CD4-positive, alpha-beta T cell treated with Interleukin-4 for 1 hour (primary cell): ENCODE measurements around the gene MIER2.
"Not testable (repeated sequence)": the region's sequence is repeated elsewhere in the genome, so short reads cannot be mapped to it uniquely, and the experiment has no call there.

Experiments
- DNase-seq, 2 donors: peaks; one replicate each; pipeline ENCODE4 v3.0.0-alpha.2; 2020 to 2022

Gene MIER2

DNA sequence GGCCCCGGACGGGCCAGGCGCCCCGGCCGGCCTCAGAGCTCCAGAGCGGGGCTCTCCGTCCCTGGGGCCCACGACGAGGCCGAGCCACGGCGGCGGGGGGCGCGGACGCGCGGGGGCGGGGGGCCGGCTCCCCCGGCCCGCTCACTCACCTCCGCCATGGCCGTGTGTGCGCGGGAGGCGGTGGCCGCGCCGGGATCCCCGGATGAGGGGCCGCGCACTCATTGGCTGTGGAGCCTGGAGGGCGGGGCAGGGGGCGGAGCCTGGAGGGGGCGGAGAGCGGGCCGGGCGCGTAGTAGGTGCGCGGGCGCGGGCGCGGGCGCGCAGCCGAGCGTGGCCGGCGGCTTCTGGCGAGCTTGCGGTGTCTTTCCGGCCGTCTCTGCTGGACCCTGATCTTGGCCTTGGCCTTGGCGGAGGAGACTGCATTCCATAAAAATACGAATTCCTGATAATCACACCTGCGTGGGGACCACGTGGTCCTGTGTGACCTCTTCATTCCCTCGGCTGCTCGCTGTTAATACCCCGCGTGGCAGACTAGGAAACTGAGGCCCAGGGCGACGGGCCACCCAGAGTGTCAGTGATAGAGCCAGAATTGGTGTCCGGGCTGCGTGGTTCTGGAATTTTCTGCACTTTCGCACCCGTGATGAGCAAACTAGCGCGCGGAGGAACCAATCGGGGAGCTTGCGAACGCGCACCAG is at the start of gene MIER2:
TSS of gene MIER2 (minus strand) at position 172 of the 695 bp plus-strand sequence. CDS start at position 158, 14 bp downstream.
- DNase-seq = peak; percentile 88 to 95

DNA sequence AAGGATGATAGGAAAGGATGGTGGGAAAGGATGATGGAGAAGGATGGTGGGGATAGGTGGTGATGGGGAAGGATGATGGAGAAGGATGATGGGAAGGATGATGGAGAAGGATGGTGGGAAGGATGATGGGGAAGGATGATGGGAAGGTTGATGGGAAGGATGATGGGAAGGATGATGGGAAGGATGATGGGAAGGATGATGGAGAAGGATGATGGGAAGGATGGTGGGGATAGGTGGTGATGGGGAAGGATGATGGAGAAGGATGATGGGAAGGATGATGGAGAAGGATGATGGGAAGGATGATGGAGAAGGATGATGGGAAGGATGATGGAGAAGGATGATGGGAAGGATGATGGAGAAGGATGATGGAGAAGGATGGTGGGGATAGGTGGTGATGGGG is 49.0 kb upstream of the MIER2 start:
- DNase-seq = not testable (repeated sequence)

DNA sequence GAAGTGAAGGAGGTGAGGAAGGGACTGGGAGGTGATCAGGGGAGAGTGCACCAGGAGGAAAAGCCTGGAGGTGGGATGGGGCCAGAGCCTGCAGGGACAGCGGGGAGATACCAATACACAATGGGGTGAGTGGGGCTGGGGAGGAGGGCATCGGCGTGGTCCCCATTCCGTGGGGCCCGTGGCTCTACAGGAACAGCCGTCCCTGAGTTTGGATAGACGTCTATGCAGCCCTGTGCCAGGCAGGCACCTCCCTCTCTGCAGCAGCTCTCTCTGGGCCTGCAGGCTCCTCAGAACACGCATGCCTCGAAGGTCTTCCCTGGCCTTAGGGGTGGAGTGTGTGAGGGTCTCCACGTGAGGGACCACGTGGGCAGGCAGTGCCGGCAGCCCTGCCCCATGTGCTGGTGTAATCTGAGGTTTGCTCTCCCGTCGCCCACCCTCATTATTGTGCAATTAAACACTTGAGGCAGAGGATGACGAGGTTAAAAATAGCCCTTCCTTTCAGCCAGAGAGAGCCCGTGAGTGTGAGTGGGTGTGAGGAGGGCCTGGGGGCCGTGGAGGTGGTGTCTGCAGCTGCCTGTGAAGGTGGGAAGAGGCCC is 47.9 kb upstream of the MIER2 start:
- no peak for DNase-seq

DNA sequence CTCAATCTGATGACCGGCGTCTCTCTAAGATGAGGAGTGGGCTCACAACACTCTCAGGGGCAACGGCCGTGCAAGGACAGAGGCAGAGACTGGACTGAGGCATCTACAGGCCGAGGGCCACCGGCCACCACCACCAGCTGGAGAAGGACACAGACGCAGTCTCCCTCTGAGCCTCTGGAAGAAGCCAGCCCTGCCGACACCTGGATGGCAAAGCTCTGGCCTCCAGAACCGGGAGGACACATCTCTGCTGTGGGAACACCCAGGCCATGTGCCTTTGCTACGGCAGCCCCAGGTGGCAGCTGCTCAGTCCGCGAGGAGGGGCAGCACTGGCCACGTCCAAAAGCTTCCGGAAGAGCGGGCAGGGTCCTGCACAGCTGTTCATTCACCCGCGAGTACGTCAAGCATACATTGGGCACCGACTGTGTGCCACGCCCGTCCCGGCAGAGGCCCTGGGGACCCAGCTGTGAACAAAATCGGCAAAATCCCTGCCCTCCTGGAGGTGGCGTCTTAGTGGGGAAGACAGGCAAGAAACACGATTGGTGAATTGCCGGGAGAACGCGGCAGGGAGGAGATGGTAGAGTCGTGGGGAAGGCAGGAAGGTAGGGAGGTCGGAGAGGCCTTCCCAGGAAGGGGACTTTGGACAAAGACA is 47.3 kb upstream of the MIER2 start:
- no peak for DNase-seq

- DNase-seq = no peak
These were observed 46.6 kb upstream of the MIER2 start for GRCh38 chr19:391207-391557.

DNA sequence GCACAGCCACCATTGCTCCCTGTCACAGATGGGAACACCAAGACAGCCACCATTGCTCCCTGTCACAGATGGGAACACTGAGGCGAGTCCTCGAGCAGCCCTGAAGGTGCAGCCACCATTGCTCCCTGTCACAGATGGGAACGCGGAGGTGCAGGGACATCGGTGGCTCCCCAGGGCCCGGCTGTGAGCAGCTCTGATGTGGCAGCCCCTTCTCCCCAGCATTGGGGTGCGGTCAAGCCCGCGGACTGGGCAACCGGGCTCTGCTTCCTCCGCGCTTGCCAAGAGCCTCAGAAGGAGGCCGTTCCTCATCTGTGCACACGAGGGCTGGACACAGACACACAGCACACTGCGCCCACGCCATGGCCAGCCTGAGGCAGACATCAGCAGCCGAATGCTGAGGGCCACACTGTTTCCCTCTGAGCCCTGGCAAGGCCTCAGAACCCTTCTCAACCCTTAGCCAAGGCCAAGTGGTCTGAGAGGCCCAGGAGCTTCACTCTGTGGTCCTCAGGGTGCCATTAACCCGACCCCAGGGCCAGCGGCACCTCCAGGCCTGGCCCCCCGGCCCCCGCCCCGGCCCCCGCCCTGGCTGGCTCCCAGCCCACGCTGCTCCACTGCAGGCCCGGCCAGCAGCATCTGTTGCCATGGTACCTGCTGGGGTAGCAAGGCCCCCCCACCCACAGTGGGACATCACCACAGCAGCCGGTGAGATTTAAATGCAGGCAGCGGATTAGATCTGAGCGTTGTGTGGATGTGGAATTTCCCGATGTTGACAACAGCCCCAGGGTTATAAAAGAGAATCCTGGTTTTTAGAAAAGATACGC is 46.0 kb upstream of the MIER2 start:
- DNase-seq = no peak

- DNase-seq = no peak
These were observed 45.3 kb upstream of the MIER2 start for GRCh38 chr19:389935-390289.

DNA sequence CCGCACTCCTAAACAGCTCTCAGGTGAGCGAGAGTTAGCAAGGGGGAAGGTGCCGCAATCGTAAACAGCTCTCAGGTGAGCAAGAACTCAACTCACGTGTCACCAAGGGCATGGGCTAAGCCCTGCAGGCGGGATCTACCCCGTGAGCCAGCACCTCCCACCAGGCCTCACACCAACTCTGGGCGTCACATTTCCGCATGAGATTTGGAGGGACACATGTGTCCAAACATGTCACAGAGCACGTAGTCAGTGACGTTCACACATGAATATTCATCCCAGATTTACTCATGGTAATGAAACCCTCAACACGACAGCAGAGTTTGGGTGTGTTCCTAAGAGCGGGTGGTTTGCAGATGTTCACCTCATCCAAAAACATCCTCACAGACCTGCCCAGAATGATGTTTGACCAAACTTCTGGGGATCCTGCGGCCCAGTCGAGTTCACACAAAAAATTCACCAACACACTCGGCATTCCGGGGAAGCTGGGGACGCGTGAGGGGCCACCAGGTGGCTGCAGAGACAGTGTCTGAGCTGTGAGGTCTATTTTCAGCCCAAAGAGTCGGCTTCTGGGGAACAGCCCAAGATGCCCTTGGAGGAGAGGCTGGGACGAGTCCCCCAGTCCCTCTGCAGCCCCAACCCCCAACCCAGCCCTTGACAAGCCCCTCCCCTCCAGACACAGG is 44.8 kb upstream of the MIER2 start:
- DNase-seq = no peak

DNA sequence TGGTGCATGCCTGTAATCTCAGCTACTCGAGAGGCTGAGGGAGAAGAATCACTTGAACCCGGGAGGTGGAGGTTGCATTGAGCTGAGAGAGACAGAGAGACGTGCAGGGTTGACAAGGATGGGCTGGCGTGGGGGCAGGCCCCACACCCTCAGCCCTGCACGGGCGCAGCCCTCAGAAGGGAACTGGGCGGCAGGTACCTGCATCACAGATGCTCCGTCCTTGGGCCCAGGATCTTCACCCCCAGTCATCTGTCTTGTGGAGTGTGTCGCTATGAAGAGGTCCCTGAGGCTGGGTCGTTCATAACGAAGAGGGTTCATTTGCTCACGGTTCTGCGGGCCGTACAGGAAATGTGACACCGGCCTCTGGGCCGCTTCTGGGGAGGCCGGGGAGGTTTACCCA is 44.1 kb upstream of the MIER2 start:
- DNase-seq = no peak

DNA sequence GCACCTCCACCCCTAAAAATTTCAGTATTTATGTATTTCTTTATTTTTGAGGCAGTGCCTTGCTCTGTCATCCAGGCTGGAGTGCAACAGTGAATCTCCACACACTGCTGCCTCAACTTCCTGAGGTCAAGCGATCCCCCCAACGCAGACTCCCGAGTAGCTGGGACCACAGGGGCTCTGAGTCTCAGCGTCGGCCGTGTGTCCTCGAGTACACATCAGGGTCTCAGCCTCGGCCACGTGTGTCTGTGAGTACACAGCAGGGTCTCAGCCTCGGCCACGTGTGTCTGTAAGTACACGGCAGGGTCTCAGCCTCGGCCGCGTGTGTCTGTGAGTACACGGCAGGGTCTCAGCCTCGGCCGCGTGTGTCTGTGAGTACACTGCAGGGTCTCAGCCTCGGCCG is 43.2 kb upstream of the MIER2 start:
- DNase-seq = no peak

- not testable (repeated sequence) for DNase-seq
These were observed 42.2 kb upstream of the MIER2 start for GRCh38 chr19:386632-387301.

DNA sequence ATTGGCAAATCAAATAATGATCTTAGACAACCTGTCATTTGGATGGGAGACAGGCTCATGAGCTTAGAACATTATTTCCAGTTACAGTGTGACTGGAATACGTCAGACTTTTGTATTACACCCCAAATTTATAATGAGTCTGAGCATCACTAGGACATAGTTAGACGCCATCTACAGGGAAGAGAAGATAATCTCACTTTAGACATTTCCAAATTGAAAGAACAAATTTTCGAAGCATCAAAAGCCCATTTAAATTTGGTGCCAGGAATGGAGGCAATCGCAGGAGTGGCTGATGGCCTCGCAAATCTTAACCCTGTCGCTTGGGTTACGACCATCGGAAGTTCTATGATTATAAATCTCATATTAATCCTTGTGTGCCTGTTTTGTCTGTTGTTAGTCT is 41.6 kb upstream of the MIER2 start:
- DNase-seq = not testable (repeated sequence)

GRCh38 chr19:384799-385169 is 40.2 kb upstream of the MIER2 start:
- no peak for DNase-seq

- DNase-seq = no peak
These were observed 39.6 kb upstream of the MIER2 start for GRCh38 chr19:383922-384798.

DNA sequence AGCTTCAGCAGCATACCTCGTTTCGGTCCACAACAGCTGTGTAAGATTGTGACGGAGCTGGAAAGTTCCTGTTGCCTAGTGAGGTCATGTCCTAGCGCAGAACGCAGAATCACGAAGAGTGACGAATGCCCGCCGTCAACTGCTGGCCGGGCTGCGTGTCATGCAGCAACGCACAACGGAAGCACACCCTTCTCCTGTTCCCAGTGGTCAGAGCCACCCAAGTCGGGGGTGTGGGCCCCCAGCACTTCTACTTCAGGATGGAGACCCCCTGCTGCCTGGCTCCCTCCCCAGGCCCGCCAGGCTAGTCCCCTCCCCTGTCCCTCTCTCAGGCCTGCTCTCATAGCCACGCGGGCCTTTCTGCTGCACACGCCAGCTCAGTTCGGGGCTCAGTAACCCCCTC is 38.4 kb upstream of the MIER2 start:
- no peak for DNase-seq

DNA sequence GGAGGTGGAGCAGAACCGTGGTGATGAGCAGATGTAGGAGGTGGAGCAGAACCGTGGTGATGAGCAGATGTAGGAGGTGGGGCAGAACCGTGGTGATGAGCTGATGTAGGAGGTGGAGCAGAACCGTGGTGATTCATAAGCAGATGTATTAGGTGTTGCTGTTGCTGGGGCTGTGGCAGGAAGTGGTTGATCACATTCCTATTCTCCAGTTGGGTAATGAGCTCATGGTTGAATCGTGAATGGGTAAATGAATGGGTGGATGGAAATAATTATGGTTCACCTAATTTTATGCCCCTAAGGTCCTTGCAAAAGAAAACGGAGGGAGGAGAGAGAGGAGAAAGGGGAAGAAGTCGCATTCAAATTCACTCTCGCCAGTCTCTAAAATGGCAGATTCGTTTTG is 38.0 kb upstream of the MIER2 start:
- peak; percentile 46 to 66 for DNase-seq

GRCh38 chr19:381901-382300 is 37.3 kb upstream of the MIER2 start:
- DNase-seq = not testable (repeated sequence)

DNA sequence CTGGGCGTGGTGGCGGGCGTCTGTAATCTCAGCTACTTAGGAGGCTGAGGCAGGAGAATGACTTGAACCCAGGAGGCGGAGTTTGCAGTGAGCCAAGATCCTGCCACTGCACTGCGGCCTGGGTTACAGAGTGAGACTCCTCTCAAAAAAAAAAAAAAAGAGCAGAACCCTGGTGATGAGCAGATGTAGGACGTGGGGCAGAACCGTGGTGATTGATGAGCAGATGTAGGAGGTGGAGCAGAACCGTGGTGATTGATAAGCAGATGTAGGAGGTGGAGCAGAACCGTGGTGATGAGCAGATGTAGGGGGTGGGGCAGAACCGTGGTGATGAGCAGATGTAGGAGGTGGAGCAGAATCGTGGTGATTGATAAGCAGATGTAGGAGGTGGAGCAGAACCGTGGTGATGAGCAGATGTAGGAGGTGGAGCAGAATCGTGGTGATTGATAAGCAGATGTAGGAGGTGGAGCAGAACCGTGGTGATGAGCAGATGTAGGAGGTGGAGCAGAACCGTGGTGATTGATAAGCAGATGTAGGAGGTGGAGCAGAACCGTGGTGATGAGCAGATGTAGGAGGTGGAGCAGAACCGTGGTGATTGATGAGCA is 36.1 kb upstream of the MIER2 start:
- DNase-seq = not testable (repeated sequence)

DNA sequence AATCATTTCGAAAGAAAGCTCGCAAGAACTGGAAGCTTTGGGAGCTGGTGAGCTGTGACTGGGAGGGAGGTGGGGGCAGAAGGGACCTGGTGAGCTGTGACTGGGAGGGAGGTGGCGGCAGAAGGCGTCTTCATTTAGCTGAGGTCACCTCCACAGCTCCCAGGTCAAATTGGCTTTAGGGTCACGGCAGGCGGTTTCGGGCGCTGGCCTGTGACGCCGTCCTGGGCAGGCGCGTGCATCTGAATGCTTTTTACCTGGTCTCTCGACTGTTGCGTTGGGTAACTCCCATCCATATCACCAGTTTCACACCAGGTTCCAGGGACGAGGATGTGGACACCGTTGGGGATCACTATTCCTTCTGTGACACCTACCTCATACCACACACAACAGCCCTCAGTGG is 35.2 kb upstream of the MIER2 start:
- no peak for DNase-seq

- DNase-seq = no peak
These were observed 34.1 kb upstream of the MIER2 start for GRCh38 chr19:378706-379105.
